Ammon's horn (tissue), 1 donor: ENCODE measurements around the gene C10orf95.
"Not testable (repeated sequence)": the region's sequence is repeated elsewhere in the genome, so short reads cannot be mapped to it uniquely, and the experiment has no call there.

Source experiments
- DNase-seq: peaks from one replicate; pipeline ENCODE4 v3.0.0-alpha.2; 2016; ENCODE audit warnings: low spot score

Gene C10orf95

GRCh38 chr10:102451105-102451969, at the start of gene C10orf95:
TSS of gene C10orf95 (minus strand) at chr10:102451543. CDS start at chr10:102451093, 450 bp downstream.
- no peak for DNase-seq

DNA sequence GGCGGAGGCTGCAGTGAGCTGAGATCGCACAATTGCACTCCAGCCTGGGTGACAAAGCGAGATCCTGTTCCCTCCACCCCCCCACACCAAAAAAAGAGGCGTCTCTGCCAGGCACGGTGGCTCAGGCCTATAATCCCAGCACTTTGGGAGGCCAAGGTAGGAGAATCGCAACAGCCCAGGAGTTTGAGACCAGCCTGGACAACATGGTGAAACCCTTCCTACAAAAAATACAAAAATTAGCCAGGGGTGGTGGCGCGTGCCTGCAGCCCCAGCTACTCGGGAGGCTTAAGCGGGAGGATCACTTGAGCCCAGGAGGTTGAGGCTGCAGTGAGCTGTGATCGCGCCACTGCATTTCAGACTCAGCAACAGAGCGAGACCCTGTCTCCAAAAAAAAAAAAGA, 49.3 kb upstream of the C10orf95 start:
- DNase-seq, result not testable (repeated sequence)

GRCh38 chr10:102499356-102499755, 48.0 kb upstream of the C10orf95 start:
- no peak for DNase-seq

GRCh38 chr10:102497545-102497944, 46.2 kb upstream of the C10orf95 start:
- no peak for DNase-seq

- DNase-seq, result no peak
Observed at GRCh38 chr10:102493771-102494170, 42.4 kb upstream of the C10orf95 start.

GRCh38 chr10:102492983-102493382, 41.6 kb upstream of the C10orf95 start:
- DNase-seq, result peak; percentile 77

DNA sequence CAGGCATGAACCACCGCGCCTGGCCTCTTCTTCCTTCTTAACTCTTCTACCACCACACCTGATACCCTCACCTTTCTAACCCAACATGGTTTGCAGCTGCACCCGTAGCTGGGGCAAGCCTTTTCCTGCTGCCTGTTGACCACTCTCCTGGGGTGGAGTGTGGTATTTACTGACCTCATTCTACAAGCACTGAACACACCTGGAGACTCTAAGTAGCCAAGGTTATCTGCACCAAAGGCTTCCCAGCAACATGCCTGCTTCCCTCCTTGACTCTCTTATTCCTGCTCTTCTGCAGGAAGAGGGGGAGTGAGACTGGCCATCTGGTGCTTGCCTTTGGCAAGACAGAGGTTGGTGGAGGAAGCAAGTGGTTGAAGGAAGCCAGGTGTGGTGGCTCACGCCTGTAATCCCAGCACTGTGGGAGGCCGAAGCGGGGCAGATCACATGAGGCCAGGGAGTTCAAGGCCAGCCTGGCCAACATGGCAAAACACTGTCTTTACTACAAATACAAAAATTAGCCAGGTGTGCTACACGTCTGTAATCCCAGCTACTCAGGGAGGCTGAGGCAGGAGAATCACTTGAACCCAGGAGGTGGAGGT, 41.1 kb upstream of the C10orf95 start:
- DNase-seq, result no peak

DNA sequence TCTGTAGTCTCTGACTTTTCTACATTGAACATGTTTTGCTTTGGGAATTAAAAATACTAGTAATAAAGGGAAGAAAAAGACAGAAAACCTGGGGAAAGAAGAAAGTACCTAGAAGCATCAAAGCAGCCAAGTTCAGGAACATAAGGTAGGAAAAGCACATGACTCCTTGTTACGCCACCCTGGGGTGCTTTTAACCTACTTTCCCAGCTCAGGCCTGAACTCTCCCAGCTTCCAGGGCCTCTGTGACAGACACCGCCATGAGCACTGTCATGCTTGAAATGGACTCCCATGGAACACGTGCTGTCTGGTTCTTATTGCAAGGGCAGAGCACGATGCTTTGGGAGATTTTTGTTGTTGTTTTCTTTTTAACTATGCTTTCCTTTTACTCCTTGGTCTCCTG, 39.8 kb upstream of the C10orf95 start:
- DNase-seq, result no peak

GRCh38 chr10:102485093-102485784, 33.9 kb upstream of the C10orf95 start:
- no peak for DNase-seq

DNA sequence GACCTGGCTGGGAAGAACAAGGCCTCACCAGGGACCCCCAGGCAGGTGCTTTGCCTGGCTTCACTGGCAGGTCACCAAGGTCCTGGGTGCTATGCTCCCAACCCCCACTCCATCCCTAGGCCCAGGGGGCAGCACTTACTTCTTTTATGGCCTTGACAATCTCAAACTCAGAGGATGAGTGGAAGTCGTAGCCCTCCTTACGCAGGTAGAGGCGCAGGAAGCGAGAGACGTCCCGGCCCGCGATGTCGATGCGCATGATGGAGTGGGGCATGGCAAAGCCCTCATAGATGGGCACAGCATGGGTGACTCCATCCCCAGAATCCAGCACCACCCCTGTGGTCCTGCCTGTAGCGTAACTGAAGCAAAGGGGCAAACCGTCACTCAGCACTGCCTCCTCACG, 32.7 kb upstream of the C10orf95 start:
- no peak for DNase-seq

DNA sequence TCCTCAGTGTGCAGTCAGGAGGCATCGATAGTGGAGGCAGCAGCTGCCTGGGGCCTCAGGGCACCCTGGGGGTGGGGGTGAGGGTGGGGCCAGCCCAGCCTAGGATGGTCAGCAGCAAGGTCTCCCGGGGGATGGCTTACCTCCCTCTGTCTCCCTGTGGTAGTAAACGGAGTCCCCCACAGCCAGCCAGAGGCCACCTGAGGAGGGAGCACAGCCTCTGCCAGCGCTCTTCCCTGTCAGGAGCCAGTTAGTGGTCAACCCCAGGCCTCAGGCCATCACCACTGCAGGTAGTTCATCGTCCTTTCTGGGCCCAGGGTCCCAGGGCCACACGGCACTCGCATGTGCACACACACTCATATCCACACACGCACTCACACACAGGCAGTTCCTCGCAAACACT, 29.1 kb upstream of the C10orf95 start:
- DNase-seq, result no peak

- no peak for DNase-seq
Observed at GRCh38 chr10:102479651-102480050, 28.3 kb upstream of the C10orf95 start.

DNA sequence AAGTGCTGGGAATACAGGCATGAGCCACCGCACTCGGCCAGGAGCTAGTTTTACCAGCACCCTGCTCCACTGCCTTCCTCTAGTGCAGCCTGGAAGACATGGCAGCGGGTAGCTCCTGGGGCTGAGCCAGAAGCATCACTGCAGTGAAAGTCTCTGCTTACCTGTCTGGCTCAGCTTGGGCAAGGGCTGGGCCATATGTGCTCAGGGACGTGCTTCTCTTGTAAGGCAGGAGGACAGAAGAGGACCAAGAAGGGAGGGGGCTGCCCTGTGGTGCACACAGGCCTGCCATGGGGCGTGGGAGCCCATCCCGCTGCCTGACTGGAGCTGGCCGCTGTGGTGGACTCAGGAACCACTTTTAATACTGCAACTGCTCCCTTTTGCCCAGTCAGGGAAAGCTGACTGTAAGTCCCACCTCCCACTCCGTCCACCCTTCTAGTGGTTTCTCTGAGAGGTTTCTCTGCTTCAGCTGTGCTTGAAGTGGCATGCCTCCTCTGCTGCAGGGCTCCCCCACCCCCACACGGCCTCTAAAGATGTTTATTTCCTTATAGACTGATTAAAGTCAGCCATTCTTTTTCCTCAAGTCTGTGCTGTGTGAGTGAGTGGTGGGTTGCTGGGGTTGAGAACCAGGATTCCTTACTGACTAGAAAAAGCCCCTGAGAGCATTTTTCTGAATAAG, 25.3 kb upstream of the C10orf95 start:
- no peak for DNase-seq

DNA sequence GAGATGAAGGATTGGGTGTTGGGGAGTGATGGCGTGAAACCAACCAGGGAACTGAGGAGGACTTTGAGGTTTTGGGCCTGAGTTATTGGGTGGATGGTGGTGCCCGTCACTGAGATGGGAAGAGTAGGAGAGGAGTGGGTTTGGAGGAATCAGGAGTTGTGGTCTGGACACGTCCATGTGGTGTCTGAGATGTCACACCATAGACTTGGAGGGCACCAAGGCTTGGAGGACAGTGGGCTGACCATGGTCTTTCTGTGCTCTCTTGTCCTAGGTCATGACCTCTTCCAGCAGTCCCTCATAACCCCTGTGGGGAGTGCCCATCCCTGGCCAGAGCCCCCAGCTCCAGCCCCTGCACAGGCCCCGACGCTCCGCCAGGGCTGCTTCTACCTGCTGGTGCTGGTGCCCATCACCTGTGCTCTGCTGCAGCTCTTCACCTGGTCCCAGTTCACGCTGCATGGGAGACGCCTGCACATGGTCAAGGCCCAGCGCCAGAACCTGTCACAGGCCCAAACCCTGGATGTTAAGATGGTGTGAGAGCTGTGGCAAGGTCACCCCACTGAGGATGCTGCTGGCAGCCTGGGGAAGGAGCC, 24.2 kb upstream of the C10orf95 start:
- DNase-seq, result no peak

- DNase-seq, result no peak
Observed at GRCh38 chr10:102473445-102474331, 22.3 kb upstream of the C10orf95 start.

DNA sequence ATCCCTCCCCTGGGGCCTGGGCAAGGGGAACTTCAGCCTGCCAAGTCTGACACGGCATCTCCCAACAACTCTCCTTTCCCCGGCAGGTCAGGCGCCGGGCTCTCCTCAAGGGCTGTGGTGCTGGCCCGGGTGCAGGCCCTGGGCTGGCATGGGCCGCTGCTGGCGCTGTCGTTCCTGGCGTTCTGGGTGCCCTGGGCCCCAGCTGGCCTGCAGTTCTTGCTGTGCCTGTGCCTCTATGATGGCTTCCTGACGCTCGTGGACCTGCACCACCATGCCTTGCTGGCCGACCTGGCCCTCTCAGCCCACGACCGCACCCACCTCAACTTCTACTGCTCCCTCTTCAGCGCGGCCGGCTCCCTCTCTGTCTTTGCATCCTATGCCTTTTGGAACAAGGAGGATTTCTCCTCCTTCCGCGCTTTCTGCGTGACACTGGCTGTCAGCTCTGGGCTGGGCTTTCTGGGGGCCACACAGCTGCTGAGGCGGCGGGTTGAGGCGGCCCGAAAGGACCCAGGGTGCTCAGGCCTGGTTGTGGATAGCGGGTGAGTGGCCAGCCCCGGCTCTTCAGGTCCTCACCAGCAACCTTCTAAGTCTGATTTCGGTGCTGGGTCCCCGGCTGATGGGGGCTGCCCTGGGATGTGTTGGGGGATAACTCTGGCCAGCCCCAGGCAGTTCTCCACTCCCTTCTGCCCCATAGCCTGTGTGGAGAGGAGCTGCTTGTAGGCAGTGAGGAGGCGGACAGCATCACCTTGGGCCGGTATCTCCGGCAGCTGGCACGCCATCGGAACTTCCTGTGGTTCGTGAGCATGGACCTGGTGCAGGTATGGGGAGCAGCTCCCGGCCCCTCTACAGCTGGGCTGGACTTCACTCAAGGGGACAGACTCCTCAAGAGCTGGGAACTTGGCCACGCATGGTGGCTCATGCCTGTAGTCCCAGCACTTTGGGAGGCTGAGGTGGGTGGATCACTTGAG, 19.5 kb upstream of the C10orf95 start:
- DNase-seq, result no peak

GRCh38 chr10:102468683-102469082, 17.3 kb upstream of the C10orf95 start:
- DNase-seq, result no peak

DNA sequence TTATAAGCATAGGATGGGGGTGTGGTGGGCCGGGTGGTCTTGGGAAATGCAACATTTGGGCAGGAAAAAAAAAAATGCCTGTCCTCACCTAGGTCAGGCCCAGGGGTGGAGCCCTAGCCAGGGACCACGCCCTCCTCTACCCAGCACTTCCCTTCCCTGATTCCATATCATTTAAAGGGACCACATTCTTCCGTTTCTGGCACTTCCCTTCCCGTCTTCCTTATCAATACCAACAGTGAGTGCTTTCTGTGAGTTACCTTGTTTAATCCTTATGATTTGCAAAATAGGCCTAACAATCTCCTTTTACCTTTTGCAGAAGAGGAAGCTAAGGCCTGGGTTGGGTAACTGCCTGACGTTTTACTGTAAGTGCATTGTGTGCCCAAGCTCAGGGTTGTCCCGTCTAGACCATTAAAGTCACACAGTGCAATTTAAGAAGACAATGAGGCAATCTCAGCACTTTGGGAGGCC, 16.7 kb upstream of the C10orf95 start:
- no peak for DNase-seq

- no peak for DNase-seq
Observed at GRCh38 chr10:102467318-102467717, 16.0 kb upstream of the C10orf95 start.

- no peak for DNase-seq
Observed at GRCh38 chr10:102465466-102465865, 14.1 kb upstream of the C10orf95 start.
